Smooth muscle cell (in vitro differentiated cells): Measurements from ENCODE around the gene TMEM17. TPM values are rescaled to one million over a fixed set of nuclear protein-coding genes. Genes with fewer than 3 reads are reported as not detected.

ENCODE experiments used
- DNase-seq: peaks from one replicate; lab custom pipeline; 2025; ENCODE audit not compliant: unreplicated experiment; lab: John Stamatoyannopoulos, UW
- H2AFZ ChIP-seq: fragments of 200-600 bp; sonication (generic); 2 replicates; pipeline ENCODE4 v1.6.0; 2016; ENCODE audit warnings: antibody characterized with exemption, low read depth, mild to moderate bottlenecking
- H3F3A ChIP-seq: fragments of 200-600 bp; sonication (generic); 2 replicates; pipeline ENCODE4 v1.6.0; 2017; ENCODE audit warnings: antibody characterized with exemption, low read depth
- H3K27ac ChIP-seq: fragments of 200-600 bp; sonication (generic); 2 replicates; pipeline ENCODE4 v1.5.1; 2016; ENCODE audit warnings: low read depth, mild to moderate bottlenecking
- H3K27me3 ChIP-seq: fragments of 200-600 bp; sonication (generic); 2 replicates; pipeline ENCODE4 v1.6.1; 2016; ENCODE audit warnings: low read depth, mild to moderate bottlenecking
- H3K36me3 ChIP-seq: fragments of 200-600 bp; sonication (generic); 2 replicates; pipeline ENCODE4 v1.5.1; 2016; ENCODE audit warnings: low read depth
- H3K4me1 ChIP-seq: fragments of 200-600 bp; sonication (generic); 2 replicates; pipeline ENCODE4 v1.5.1; 2016; ENCODE audit warnings: low read depth
- H3K4me2 ChIP-seq: fragments of 200-600 bp; sonication (generic); 2 replicates; pipeline ENCODE4 v1.6.0; 2016; ENCODE audit warnings: mild to moderate bottlenecking
- H3K4me3 ChIP-seq: fragments of 200-600 bp; sonication (generic); 2 replicates; pipeline ENCODE4 v1.5.1; 2016; ENCODE audit warnings: mild to moderate bottlenecking
- H3K79me2 ChIP-seq: fragments of 200-600 bp; sonication (generic); 2 replicates; pipeline ENCODE4 v1.6.0; 2016; ENCODE audit warnings: low read depth, mild to moderate bottlenecking
- H3K9ac ChIP-seq: fragments of 200-600 bp; sonication (generic); 2 replicates; pipeline ENCODE4 v1.6.0; 2016; ENCODE audit warnings: low read depth
- H3K9me3 ChIP-seq: fragments of 200-600 bp; sonication (generic); replicated peaks from 2 replicates; pipeline ENCODE4 v1.5.1; 2016; ENCODE audit warnings: low read depth
- H4K20me1 ChIP-seq: fragments of 200-600 bp; sonication (generic); 2 replicates; pipeline ENCODE4 v1.6.0; 2016; ENCODE audit warnings: low read depth
- WGBS: methylation state at CpG from one replicate; pipeline ENCODE4 v1.1.7; 2016; ENCODE audit warnings: low lambda C conversion rate; 5-methylcytosine and 5-hydroxymethylcytosine counted together
- polyA plus RNA-seq: library from polyadenylated mRNA; unstranded; fragments of >200 nt; fragmentation: Nextera tagmentation; extraction: Ambion mirVana; gene quantifications from 2 replicates; pipeline ENCODE4 v1.2.1, GENCODE V29; 2016
- small RNA-seq: library from RNA; depleted of rRNA; stranded (forward); fragments of <200 nt; gene quantifications from one replicate; pipeline ENCODE3, GENCODE V24; 2014
- total RNA-seq: library from RNA; depleted of rRNA; stranded (reverse); fragments of >200 nt; gene quantifications from 2 replicates; pipeline ENCODE4 v1.2.3, GENCODE V29; 2014
- TF ChIP-seq, protein P1 (sequence below): fragments of 200-600 bp; sonication (generic); IDR thresholded peaks from 2 replicates; pipeline ENCODE4 v1.5.1; 2017; ENCODE audit warnings: borderline replicate concordance, mild to moderate bottlenecking, antibody characterized with exemption; ENCODE audit not compliant: insufficient read depth, poor library complexity, severe bottlenecking

TMEM17 gene
- total and polyA plus RNA-seq, 2 experiments from 2014 or later: 3.6 to 4.0 TPM

DNA sequence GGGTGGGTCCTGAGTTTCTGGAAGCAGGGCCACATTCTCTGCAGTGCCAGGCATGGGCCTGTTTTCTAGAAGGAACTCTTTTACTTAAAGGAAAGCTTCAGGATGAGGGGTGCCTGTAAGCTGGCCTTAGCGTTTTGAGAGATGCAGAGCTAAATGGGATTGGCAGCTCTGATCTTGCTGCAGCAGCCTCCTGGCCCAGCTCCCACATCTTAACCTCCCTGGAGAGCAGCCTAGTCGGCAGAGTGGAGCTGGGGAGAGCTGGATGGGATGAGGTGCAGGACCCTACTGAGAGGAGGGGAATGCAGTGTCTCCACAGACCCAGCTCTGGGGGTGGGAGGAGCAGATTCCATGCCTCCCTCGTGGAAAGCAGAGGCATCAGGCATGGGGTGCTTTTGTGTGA, 52.0 kb downstream of the TMEM17 start:
- no peaks in the 10 kb centered on the region for H3K27me3 ChIP-seq
- H3K79me2 ChIP-seq: no peaks in the 10 kb centered on the region
- H3F3A ChIP-seq: no peaks in the 10 kb centered on the region
- no peak overlapping the region for H3K9ac ChIP-seq
- H3K4me1 ChIP-seq: peaks cover 3% of the 10 kb centered on the region
- no peaks in the 10 kb centered on the region for H4K20me1 ChIP-seq
- WGBS: 87% methylated on average over 3 of the region's 3 CpGs
- H3K4me2 ChIP-seq: no peak overlapping the region
- no peak for DNase-seq
- H3K27ac ChIP-seq: no peak overlapping the region
- H3K36me3 ChIP-seq: no peaks in the 10 kb centered on the region
- no peak overlapping the region for H2AFZ ChIP-seq
- H3K4me3 ChIP-seq: no peak overlapping the region
- TF ChIP-seq, protein P1, sequence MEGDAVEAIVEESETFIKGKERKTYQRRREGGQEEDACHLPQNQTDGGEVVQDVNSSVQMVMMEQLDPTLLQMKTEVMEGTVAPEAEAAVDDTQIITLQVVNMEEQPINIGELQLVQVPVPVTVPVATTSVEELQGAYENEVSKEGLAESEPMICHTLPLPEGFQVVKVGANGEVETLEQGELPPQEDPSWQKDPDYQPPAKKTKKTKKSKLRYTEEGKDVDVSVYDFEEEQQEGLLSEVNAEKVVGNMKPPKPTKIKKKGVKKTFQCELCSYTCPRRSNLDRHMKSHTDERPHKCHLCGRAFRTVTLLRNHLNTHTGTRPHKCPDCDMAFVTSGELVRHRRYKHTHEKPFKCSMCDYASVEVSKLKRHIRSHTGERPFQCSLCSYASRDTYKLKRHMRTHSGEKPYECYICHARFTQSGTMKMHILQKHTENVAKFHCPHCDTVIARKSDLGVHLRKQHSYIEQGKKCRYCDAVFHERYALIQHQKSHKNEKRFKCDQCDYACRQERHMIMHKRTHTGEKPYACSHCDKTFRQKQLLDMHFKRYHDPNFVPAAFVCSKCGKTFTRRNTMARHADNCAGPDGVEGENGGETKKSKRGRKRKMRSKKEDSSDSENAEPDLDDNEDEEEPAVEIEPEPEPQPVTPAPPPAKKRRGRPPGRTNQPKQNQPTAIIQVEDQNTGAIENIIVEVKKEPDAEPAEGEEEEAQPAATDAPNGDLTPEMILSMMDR: no peak
- H3K9me3 ChIP-seq: no peaks in the 10 kb centered on the region

DNA sequence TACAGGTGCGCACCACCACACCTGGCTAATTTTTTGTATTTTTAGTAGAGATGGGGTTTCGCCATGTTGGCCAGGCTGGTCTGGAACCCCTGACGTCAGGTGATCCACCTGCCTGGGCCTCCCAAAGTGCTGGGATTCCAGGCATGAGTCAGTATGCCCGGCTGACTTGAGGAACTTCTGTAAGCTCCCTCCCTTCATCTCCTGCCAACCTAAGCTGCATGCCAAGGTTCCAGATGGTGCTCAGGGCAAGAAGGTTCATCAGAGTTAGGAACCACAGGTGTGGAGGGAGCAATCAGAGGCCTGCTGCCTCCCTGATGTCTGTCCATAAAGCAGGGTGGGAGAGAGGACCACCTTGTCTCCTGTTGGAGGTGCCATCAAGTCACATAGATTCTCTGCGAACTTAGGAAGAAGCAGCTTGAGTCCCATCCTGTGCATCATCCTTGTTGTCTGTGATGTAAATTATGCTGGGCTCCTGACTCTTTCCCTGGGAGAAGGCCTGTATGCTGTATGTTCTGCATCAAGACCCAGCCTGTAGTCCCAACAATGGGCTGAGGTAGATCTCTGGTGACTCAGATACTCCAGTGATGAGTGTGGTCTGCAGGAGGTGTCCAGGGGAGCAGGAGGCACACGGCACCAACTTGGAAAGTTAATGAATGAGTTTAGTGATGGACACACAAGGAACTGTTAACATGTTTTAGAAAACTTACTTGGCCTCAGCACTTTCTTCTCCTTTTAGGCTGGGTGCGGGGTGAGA, 53.1 kb downstream of the TMEM17 start:
- H3K4me1 ChIP-seq: peaks cover 3% of the 10 kb centered on the region
- H3K9me3 ChIP-seq: no peaks in the 10 kb centered on the region
- H4K20me1 ChIP-seq: no peaks in the 10 kb centered on the region
- no peak overlapping the region for H3K27ac ChIP-seq
- H3K4me3 ChIP-seq: no peak overlapping the region
- TF ChIP-seq, protein P1: no peak
- no peaks in the 10 kb centered on the region for H3K36me3 ChIP-seq
- no peak overlapping the region for H2AFZ ChIP-seq
- H3K27me3 ChIP-seq: no peaks in the 10 kb centered on the region
- no peak overlapping the region for H3K9ac ChIP-seq
- no peak overlapping the region for H3K4me2 ChIP-seq
- 91% methylated on average over 7 of the region's 7 CpGs for WGBS
- H3F3A ChIP-seq: no peaks in the 10 kb centered on the region
- no peaks in the 10 kb centered on the region for H3K79me2 ChIP-seq
- DNase-seq: no peak

DNA sequence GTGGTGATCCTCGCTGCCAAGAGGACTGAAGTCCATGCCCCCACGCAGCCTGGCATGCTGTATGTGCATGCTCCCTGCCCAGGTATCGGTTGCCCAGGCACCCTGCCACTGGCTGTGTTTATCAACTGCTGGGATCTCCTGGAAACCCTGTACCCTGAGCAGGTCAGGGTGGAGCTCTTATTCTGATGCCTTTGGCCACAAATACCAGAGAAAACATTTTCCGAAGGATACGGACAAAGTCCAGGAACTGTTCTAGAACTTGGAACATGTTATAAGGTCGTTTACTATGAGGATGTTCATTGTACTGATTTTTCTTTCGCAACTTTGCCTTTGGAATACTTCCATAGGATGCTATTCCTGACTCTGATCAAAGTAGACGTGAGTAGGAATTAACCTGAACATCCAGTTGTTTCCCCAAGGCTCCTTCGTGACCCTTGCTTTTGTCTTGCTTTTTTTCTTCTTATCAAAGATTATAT, 55.2 kb downstream of the TMEM17 start:
- no peaks in the 10 kb centered on the region for H3K4me1 ChIP-seq
- no peak overlapping the region for H3K27ac ChIP-seq
- H3F3A ChIP-seq: no peaks in the 10 kb centered on the region
- H3K79me2 ChIP-seq: no peaks in the 10 kb centered on the region
- no peaks in the 10 kb centered on the region for H3K9me3 ChIP-seq
- H3K36me3 ChIP-seq: no peaks in the 10 kb centered on the region
- no peaks in the 10 kb centered on the region for H3K27me3 ChIP-seq
- TF ChIP-seq, protein P1: no peak
- no peak overlapping the region for H3K4me2 ChIP-seq
- WGBS: 91% methylated on average over 9 of the region's 9 CpGs
- H3K9ac ChIP-seq: no peak overlapping the region
- no peak for DNase-seq
- no peak overlapping the region for H3K4me3 ChIP-seq
- no peak overlapping the region for H2AFZ ChIP-seq
- no peaks in the 10 kb centered on the region for H4K20me1 ChIP-seq

Small RNA genes within 50 kb of the gene (small RNA-seq; reads per million reads assigned to genes)
- gene AC107083.1 (not detected), gene RN7SL18P (not detected)

Other genes starting within 250 kb of the TMEM17 start
- 45.9 and 55.7 TPM in 2 replicates for gene EHBP1, start 199.5 kb upstream of the TMEM17 start, total RNA-seq
- 9.3 and 13.1 TPM in 2 replicates for gene EHBP1, start 199.5 kb upstream of the TMEM17 start, polyA plus RNA-seq